ENCODE data around the gene RXYLT1.
A peak's percentile ranks its signal among the peaks of the same experiment; 100 is the strongest.
"Not testable (repeated sequence)": the region's sequence is repeated elsewhere in the genome, so short reads cannot be mapped to it uniquely, and the experiment has no call there.

RXYLT1 gene, protein sequence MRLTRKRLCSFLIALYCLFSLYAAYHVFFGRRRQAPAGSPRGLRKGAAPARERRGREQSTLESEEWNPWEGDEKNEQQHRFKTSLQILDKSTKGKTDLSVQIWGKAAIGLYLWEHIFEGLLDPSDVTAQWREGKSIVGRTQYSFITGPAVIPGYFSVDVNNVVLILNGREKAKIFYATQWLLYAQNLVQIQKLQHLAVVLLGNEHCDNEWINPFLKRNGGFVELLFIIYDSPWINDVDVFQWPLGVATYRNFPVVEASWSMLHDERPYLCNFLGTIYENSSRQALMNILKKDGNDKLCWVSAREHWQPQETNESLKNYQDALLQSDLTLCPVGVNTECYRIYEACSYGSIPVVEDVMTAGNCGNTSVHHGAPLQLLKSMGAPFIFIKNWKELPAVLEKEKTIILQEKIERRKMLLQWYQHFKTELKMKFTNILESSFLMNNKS

DNA sequence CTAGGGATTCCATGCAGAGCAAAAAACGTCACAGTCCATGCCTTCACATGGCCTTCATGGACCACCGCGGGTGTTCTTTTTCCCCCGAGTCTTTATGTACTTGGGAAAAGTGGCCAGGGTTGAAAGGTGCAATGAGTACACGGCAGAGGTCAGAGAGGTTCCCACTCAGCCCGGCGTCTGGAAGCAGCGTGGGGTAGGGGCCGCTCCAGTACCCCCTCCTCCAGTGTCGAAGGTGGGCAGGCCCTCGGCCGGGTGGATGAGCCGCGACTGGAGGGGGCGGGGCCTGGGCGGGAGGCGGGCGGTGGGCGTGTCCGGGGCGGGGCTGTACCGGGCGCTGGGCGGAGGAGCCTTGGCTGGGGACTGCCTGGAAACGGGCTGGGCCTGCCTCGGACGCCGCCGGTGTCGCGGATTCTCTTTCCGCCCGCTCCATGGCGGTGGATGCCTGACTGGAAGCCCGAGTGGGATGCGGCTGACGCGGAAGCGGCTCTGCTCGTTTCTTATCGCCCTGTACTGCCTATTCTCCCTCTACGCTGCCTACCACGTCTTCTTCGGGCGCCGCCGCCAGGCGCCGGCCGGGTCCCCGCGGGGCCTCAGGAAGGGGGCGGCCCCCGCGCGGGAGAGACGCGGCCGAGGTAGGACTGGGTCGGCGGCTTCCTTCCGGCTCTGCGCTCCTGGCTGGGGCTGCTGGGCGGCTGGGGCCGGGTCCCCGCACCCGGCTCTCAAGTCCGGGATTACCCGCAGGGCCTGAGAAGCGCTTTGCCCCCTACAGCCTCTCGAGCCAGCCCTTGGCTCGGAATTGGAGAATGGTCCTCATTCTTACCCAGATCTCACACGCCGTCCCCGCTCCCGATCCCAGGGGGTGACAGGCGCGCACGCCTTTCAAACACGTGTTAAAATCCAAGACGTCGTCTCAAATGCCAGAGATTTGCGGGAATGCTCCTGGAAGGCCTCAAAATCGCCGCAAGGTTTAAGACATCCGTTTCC is at the start of gene RXYLT1:
TSS of gene RXYLT1 (plus strand) at position 412 of the 984 bp plus-strand sequence. CDS start at position 464, 52 bp downstream.
- TF ChIP-seq POLR2A (IDR thresholded peaks at IDR 0.05; ENCODE audit: extremely low read depth, insufficient read length) (peak; percentile 69), MYC (IDR thresholded peaks at IDR 0.05; ENCODE audit: low read depth, low read length) (peak; percentile 85)
- TF ChIP-seq, protein P1, sequence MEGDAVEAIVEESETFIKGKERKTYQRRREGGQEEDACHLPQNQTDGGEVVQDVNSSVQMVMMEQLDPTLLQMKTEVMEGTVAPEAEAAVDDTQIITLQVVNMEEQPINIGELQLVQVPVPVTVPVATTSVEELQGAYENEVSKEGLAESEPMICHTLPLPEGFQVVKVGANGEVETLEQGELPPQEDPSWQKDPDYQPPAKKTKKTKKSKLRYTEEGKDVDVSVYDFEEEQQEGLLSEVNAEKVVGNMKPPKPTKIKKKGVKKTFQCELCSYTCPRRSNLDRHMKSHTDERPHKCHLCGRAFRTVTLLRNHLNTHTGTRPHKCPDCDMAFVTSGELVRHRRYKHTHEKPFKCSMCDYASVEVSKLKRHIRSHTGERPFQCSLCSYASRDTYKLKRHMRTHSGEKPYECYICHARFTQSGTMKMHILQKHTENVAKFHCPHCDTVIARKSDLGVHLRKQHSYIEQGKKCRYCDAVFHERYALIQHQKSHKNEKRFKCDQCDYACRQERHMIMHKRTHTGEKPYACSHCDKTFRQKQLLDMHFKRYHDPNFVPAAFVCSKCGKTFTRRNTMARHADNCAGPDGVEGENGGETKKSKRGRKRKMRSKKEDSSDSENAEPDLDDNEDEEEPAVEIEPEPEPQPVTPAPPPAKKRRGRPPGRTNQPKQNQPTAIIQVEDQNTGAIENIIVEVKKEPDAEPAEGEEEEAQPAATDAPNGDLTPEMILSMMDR (IDR thresholded peaks at IDR 0.05; ENCODE audit: low read depth, low read length) = no peak
- TF ChIP-seq, protein P2, sequence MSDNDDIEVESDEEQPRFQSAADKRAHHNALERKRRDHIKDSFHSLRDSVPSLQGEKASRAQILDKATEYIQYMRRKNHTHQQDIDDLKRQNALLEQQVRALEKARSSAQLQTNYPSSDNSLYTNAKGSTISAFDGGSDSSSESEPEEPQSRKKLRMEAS (IDR thresholded peaks at IDR 0.05; ENCODE audit: low read depth, low read length) = peak; percentile 97
- peak within 1 kb of the TSS; percentile 86 for H3K4me3 ChIP-seq (ENCODE audit: low read depth, low read length)
- DNase-seq (ENCODE audit: low read depth) = peak; percentile 87

DNA sequence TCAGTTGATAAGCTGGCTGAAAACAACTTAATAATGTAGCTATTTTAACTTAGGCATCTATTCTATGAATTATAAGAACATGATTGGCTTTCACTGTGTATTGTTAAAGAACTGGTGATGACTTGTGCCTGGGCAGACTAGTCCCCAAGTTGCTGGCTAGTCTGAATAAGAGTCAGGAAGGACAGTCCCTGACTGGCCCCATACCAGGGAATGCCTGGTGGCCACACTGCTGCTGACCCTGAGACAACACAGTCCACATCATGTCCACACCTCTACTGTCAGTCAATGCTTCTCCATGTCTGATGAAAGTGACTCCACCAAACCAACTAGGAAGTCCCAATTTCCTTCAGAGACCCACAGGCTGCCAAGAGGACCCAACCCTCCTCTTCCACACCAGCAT is 46.9 kb upstream of the RXYLT1 start:
- H3K4me3 ChIP-seq (ENCODE audit: low read depth, low read length); DNase-seq (ENCODE audit: low read depth): not testable (repeated sequence)

DNA sequence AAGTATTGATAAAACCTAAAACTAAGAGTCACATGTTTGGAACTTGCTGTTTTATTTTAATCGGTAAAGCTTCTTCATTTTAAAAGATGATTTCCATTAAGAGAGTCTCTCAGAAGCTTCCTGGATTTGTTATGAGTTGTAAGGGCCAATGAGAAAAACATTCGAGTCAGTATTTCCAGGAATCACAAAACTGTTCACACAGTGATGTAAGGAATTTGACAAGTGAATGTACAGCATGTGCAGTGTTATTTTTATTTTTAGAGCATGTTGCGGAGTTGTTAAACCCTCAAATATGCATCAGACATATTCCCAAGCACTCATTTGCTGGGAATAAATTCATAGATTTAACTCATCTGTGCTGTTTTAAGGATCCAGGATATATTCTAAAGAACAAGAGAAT is 46.1 kb upstream of the RXYLT1 start:
- DNase-seq (ENCODE audit: low read depth); H3K4me3 ChIP-seq (ENCODE audit: low read depth, low read length): not testable (repeated sequence)

DNA sequence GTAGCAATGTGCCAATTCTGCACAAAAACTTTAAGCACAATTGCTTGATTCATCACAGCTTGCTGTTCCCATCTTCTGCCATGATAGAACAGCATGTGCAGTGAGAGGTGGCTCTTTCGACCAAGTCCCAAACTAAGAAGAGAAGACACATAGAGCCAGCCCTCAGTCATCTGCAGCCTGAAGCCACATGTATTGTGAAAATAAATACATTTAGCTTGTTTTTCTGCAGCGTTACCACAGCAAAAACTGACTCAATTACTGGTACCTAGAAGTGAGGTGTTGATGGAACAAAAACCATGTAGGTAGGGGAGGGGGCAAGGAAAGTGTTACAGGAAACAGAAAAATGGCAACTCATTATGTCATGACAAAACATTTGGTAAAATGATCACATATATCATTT is 39.2 kb upstream of the RXYLT1 start:
- DNase-seq (ENCODE audit: low read depth); H3K4me3 ChIP-seq (ENCODE audit: low read depth, low read length): not testable (repeated sequence)

DNA sequence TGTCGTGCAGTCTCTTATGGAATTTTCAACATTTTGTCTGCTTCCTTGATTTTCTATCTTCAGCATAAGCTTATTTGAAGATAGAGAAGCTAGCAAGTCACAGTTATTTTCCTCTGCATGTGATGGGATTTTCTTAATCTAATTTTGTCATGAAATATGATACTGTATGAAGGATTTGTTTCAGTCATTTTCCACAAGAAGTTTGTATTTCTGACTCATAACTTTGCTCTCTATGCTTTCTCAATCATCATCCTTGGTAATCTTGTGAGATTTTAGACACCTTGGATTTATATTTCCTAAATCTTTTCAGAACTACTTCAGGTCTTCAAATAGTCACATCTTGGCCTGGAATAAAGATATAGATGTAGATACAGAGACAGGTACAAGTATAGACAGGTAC is 38.3 kb upstream of the RXYLT1 start:
- not testable (repeated sequence) for H3K4me3 ChIP-seq (ENCODE audit: low read depth, low read length); DNase-seq (ENCODE audit: low read depth)

DNA sequence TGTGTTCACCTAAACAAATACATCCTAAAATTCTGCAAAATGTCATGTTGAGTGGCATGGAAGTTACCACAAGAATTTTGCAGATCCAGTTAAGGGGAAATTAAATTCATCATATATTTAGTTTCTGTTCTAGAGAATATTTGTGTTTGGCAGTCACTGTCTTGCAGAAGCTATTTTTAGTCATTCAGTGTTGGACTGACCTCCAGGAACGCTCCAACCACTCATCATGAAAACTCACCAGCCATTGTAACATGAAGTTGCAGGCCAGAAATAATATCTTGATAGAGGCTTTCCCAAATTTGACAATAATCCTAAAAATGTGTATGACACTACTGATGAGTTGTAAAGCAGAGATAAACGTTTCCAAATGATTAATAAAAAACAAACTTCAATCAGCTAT is 35.6 kb upstream of the RXYLT1 start:
- H3K4me3 ChIP-seq (ENCODE audit: low read depth, low read length); DNase-seq (ENCODE audit: low read depth): not testable (repeated sequence)

DNA sequence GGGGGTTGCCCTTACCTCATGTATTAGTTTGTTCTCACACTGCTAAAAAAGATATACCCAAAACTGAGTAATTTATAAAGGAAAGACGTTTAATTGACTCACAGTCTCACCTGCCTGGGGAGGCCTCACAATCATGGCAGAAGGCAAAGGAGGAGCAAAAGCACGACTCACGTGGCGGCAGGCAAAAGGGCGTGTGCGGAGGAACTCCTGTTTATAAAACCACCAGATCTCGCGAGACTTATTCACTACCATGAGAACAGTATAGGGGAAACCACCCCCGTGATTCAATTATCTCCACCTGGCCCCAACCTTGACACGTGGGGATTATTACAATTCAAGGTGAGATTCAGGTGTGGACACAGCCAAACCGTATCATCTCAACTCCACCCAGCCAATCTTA is 33.2 kb upstream of the RXYLT1 start:
- H3K4me3 ChIP-seq (ENCODE audit: low read depth, low read length); DNase-seq (ENCODE audit: low read depth): not testable (repeated sequence)

DNA sequence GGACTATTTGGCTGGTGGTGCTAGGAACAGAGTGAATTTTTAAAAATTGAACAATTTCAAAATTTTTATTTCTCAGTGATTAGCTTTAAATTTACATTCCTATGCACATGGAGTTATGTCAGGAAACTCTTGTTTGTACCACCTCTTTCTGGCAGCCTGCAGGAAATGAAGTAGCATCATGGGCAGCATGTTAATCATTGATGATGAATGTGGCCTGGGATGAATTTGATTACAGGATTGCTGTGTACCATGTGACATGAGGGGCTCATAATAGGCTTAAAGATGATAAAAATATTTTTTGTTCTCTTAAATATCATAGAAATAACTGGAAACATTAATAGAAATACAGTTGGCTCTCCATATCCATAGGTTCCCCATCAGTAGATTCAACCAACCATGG is 32.6 kb upstream of the RXYLT1 start:
- DNase-seq (ENCODE audit: low read depth); H3K4me3 ChIP-seq (ENCODE audit: low read depth, low read length): not testable (repeated sequence)

DNA sequence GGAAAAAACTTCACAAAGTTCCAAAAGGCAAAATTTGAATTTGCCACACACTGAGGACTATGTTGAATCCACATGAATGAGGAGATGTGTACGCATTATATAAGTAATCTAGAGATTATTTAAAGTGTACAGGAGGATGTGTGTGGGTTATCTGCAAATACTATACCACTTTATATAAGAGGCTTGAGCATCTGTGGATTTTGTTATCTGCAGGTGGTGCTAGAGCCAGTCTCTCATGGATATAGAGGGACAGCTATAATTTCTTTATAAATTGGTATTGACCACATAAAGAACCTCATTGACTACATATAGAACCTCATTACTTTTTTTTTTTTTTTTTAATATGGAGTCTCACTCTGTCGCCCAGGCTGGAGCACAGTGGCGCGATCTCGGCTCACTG is 32.2 kb upstream of the RXYLT1 start:
- no peak overlapping the region for H3K4me3 ChIP-seq (ENCODE audit: low read depth, low read length)
- DNase-seq (ENCODE audit: low read depth) = no peak
- TF ChIP-seq, protein P1 (IDR thresholded peaks at IDR 0.05; ENCODE audit: low read depth, low read length) = no peak
- TF ChIP-seq POLR2A (IDR thresholded peaks at IDR 0.05; ENCODE audit: extremely low read depth, insufficient read length) (no peak), MYC (IDR thresholded peaks at IDR 0.05; ENCODE audit: low read depth, low read length) (no peak)
- TF ChIP-seq, protein P2 (IDR thresholded peaks at IDR 0.05; ENCODE audit: low read depth, low read length) = no peak

DNA sequence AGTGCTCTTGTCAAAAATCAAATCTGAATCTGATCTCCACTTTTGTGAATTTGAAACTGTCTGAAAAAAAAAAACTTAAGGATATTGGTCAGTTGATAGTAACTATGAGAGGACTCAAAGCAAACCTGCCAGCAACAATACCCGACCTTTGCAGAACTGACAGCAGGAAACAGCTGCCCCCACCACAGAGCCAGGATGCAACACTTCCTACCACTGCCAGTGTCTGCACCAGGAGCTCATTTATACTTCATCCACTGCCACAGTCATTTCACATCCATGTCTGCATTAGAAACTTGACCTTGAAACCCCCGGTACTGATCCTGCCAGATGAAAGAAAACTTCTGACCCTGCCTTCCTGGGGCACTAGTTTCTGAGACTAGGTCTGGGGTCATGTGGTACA is 27.4 kb upstream of the RXYLT1 start:
- H3K4me3 ChIP-seq (ENCODE audit: low read depth, low read length) = no peak overlapping the region
- TF ChIP-seq MYC (IDR thresholded peaks at IDR 0.05; ENCODE audit: low read depth, low read length) = no peak
- no peak for TF ChIP-seq POLR2A (IDR thresholded peaks at IDR 0.05; ENCODE audit: extremely low read depth, insufficient read length)
- TF ChIP-seq, protein P2 (IDR thresholded peaks at IDR 0.05; ENCODE audit: low read depth, low read length) = no peak
- TF ChIP-seq, protein P1 (IDR thresholded peaks at IDR 0.05; ENCODE audit: low read depth, low read length) = no peak
- peak; percentile 16 for DNase-seq (ENCODE audit: low read depth)

Data from NB4 (cell line).